Suprapubic skin (tissue), 4 donors: ENCODE data around the gene MARF1. TPM values are rescaled to one million over a fixed set of nuclear protein-coding genes. Genes with fewer than 3 reads are reported as not detected.
"Not testable (repeated sequence)": the region's sequence is repeated elsewhere in the genome, so short reads cannot be mapped to it uniquely, and the experiment has no call there.

Experiments
- DNase-seq, 2 donors: peaks; one replicate each; pipeline ENCODE4 v3.0.0-alpha.2; 2019; ENCODE audit warnings: low spot score in 2 of 2
- H3K27ac ChIP-seq: fragments of 200-600 bp; sonication (generic); one replicate; pipeline ENCODE4 v1.5.1; 2019
- H3K27me3 ChIP-seq: fragments of 200-600 bp; sonication (generic); one replicate; pipeline ENCODE4 v1.5.1; 2019
- H3K36me3 ChIP-seq: fragments of 200-600 bp; sonication (generic); one replicate; pipeline ENCODE4 v1.5.1; 2019
- H3K4me1 ChIP-seq: fragments of 200-600 bp; sonication (generic); one replicate; pipeline ENCODE4 v1.5.1; 2019
- H3K4me3 ChIP-seq: fragments of 200-600 bp; sonication (generic); one replicate; pipeline ENCODE4 v1.5.1; 2019; ENCODE audit warnings: mild to moderate bottlenecking
- H3K9me3 ChIP-seq: fragments of 200-600 bp; sonication (generic); one replicate; pipeline ENCODE4 v1.5.1; 2019
- CTCF ChIP-seq, 2 donors: fragments of 200-600 bp in 1 of 2; fragments of 450-650 bp in 1 of 2; sonication (generic) in 1 of 2; IDR thresholded peaks; one replicate each; pipeline ENCODE4 v1.5.1; 2016 to 2019; ENCODE audit warnings: antibody characterized with exemption in 2 of 2, mild to moderate bottlenecking in 1 of 2, moderate library complexity in 1 of 2
- EP300 ChIP-seq: sonication (generic); formaldehyde crosslinking; IDR thresholded peaks from one replicate; pipeline ENCODE4 v1.6.1; 2017; ENCODE audit warnings: antibody characterized with exemption
- POLR2A ChIP-seq, 2 donors: fragments of 450-650 bp; IDR thresholded peaks; one replicate each; pipeline ENCODE4 v1.6.1; 2017; ENCODE audit warnings: antibody characterized with exemption in 2 of 2, mild to moderate bottlenecking in 2 of 2, moderate library complexity in 2 of 2
- POLR2AphosphoS5 ChIP-seq, 3 donors: sonication (generic); formaldehyde crosslinking; IDR thresholded peaks; one replicate each; pipeline ENCODE4 v1.6.1; 2017; ENCODE audit warnings: antibody characterized with exemption in 3 of 3
- WGBS: methylation state at CpG from one replicate; pipeline ENCODE4 v1.1.5; 2018; 5-methylcytosine and 5-hydroxymethylcytosine counted together
- total RNA-seq, 4 donors: library from RNA; depleted of rRNA; stranded (reverse); fragments of >200 nt; gene quantifications; one replicate each; pipeline ENCODE4 v1.1.0, GENCODE V29; 2016

MARF1 gene
- total RNA-seq, 4 donors from 2014 or later: 36.2 to 117 (median 44.2) TPM

- no peak for DNase-seq
- no peaks in the 10 kb centered on the region for H3K9me3 ChIP-seq
- no peaks in the 10 kb centered on the region for H3K27me3 ChIP-seq
- peaks cover 28% of the 10 kb centered on the region for H3K4me1 ChIP-seq
- WGBS: 31% methylated on average over 9 of the region's 9 CpGs
- H3K4me3 ChIP-seq: no peak overlapping the region
- no peaks in the 10 kb centered on the region for H3K36me3 ChIP-seq
- no peak overlapping the region for H3K27ac ChIP-seq
- TF ChIP-seq POLR2AphosphoS5 (IDR thresholded peaks at IDR 0.05): no peak
- no peak for TF ChIP-seq EP300
- no peak for TF ChIP-seq CTCF (IDR thresholded peaks at IDR 0.05)
- no peak for TF ChIP-seq POLR2A (IDR thresholded peaks at IDR 0.05)
These were observed 70.5 kb downstream of the MARF1 start for GRCh38 chr16:15572329-15573001.

DNA sequence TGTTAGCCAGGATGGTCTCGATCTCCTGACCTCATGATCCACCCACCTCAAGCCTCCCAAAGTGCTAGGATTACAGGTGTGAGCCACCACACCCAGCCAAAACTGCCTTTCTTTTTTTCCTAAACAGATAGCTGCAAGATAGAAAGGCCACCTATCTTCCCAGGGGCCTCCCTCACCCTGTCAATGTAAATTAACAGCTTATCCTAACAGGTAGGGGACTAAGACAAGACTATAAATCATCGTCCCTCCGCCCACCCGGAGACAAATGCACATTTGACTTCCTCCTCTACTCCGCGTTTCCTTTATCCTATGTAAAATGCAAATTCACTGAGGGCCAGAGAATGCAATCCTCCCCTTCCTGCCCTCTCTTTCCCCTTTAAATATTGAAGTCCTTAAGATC lies 71.4 kb downstream of the MARF1 start:
- H3K9me3 ChIP-seq: no peaks in the 10 kb centered on the region
- peaks cover 20% of the 10 kb centered on the region for H3K4me1 ChIP-seq
- H3K4me3 ChIP-seq: no peak overlapping the region
- no peak for TF ChIP-seq EP300
- no peak for TF ChIP-seq CTCF (IDR thresholded peaks at IDR 0.05)
- no peak for TF ChIP-seq POLR2AphosphoS5 (IDR thresholded peaks at IDR 0.05)
- no peak for TF ChIP-seq POLR2A (IDR thresholded peaks at IDR 0.05)
- WGBS: 85% methylated on average over 6 of the region's 6 CpGs
- no peak overlapping the region for H3K27ac ChIP-seq
- no peak for DNase-seq
- H3K27me3 ChIP-seq: no peaks in the 10 kb centered on the region
- no peaks in the 10 kb centered on the region for H3K36me3 ChIP-seq

DNA sequence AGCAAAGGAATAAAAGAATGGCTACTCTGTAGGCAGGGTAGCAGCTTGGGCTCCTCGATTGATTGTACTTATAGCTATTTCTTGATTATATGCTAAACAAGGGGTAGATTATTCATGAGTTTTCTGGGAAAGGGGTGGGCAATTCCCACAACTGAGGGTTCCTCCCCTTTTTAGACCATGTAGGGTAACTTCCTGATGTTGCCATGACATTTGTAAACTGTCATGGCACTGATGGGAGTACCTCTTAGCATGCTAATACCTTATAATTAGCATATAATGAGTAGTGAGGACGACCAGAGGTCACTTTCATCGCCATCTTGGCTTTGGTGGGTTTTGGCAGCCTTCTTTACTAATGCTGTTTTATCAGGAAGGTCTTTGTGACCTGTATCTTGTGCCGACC lies 72.3 kb downstream of the MARF1 start:
- peaks cover 13% of the 10 kb centered on the region for H3K4me1 ChIP-seq
- DNase-seq, H3K9me3 ChIP-seq, H3K4me3 ChIP-seq, H3K27ac ChIP-seq, H3K36me3 ChIP-seq, H3K27me3 ChIP-seq: not testable (repeated sequence)
- WGBS: 88% methylated on average over 4 of the region's 4 CpGs

DNA sequence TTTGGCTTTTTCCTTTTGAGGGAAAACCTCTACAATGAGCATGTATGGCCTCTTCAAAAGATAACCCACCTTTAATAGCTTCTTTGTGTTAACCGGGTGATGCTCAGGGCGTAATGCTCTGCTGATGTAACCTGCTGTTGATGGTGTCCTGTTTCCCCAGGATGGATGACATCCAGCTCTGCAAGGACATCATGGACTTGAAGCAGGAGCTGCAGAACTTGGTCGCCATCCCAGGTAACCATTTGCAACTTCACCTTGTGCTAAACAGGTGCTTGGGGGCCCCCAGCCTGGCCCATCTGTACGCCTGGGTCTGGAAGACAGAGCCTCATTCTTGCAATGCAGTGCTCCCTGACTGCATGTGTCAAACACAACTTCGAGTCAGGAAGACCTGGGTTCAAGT lies 75.1 kb downstream of the MARF1 start:
- peaks cover 8% of the 10 kb centered on the region for H3K4me1 ChIP-seq
- 86% methylated on average over 5 of the region's 5 CpGs for WGBS

GRCh38 chr16:15566095-15566494 lies 76.9 kb downstream of the MARF1 start:
- H3K9me3 ChIP-seq: no peaks in the 10 kb centered on the region
- no peak for DNase-seq
- H3K4me3 ChIP-seq: no peak overlapping the region
- H3K36me3 ChIP-seq: no peaks in the 10 kb centered on the region
- H3K4me1 ChIP-seq: no peaks in the 10 kb centered on the region
- H3K27ac ChIP-seq: no peak overlapping the region
- H3K27me3 ChIP-seq: no peaks in the 10 kb centered on the region
- TF ChIP-seq CTCF (IDR thresholded peaks at IDR 0.05) (no peak), EP300 (no peak), POLR2AphosphoS5 (IDR thresholded peaks at IDR 0.05) (no peak), POLR2A (IDR thresholded peaks at IDR 0.05) (no peak)
- 86% methylated on average over 2 of the region's 2 CpGs for WGBS

More for the DNA sequence above, 75.1 kb downstream of the MARF1 start:
- no peak for DNase-seq
- no peak overlapping the region for H3K27ac ChIP-seq
- H3K4me3 ChIP-seq: no peak overlapping the region
- H3K36me3 ChIP-seq: no peaks in the 10 kb centered on the region
- no peaks in the 10 kb centered on the region for H3K27me3 ChIP-seq
- no peak for TF ChIP-seq CTCF (IDR thresholded peaks at IDR 0.05)
- TF ChIP-seq POLR2AphosphoS5 (IDR thresholded peaks at IDR 0.05): no peak
- TF ChIP-seq EP300: no peak
- no peak for TF ChIP-seq POLR2A (IDR thresholded peaks at IDR 0.05)
- no peaks in the 10 kb centered on the region for H3K9me3 ChIP-seq
